Measurements from ENCODE around the gene GRK3. TPM values are rescaled to one million over a fixed set of nuclear protein-coding genes. Genes with fewer than 3 reads are reported as not detected.

The GRK3 gene
- total RNA-seq, 3 donors from 2014 or later: 14.4 to 49.1 (median 16.7) TPM

DNA sequence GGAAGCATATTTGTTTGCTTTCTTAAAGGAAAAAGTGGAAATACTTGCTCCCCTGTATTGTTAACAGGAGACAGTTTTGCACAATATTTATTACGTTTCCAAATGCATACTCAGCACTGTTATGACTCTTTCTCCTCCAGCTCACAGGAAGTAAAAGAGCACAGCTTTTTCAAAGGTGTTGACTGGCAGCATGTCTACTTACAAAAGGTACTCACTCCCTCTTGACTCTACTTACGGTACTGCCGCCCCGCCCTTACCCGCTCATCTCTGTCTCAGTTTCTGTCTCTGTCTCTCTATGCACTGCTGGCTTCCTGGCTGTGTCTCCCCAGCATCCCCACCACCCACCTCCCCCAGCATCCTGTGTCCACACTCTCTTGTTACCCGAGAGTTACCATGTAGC, 145.3 kb downstream of the GRK3 start:
- H3K36me3 ChIP-seq: no peaks in the 10 kb centered on the region
- no peak overlapping the region for H3K4me3 ChIP-seq
- no peak for DNase-seq (ENCODE audit: low spot score in 2 of 2)
- no peaks in the 10 kb centered on the region for H3K27me3 ChIP-seq
- intact Hi-C loops (cut with DNase I; ENCODE audit: low total_unique reads): no loop called here
- no peaks in the 10 kb centered on the region for H3K9me3 ChIP-seq
- no peaks in the 10 kb centered on the region for H3K4me1 ChIP-seq
- TF ChIP-seq, protein P1, sequence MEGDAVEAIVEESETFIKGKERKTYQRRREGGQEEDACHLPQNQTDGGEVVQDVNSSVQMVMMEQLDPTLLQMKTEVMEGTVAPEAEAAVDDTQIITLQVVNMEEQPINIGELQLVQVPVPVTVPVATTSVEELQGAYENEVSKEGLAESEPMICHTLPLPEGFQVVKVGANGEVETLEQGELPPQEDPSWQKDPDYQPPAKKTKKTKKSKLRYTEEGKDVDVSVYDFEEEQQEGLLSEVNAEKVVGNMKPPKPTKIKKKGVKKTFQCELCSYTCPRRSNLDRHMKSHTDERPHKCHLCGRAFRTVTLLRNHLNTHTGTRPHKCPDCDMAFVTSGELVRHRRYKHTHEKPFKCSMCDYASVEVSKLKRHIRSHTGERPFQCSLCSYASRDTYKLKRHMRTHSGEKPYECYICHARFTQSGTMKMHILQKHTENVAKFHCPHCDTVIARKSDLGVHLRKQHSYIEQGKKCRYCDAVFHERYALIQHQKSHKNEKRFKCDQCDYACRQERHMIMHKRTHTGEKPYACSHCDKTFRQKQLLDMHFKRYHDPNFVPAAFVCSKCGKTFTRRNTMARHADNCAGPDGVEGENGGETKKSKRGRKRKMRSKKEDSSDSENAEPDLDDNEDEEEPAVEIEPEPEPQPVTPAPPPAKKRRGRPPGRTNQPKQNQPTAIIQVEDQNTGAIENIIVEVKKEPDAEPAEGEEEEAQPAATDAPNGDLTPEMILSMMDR (IDR thresholded peaks at IDR 0.05): no peak
- no peak for TF ChIP-seq POLR2A (IDR thresholded peaks at IDR 0.05)
- no peak for TF ChIP-seq POLR2AphosphoS5 (IDR thresholded peaks at IDR 0.05)
- H3K27ac ChIP-seq: no peak overlapping the region

DNA sequence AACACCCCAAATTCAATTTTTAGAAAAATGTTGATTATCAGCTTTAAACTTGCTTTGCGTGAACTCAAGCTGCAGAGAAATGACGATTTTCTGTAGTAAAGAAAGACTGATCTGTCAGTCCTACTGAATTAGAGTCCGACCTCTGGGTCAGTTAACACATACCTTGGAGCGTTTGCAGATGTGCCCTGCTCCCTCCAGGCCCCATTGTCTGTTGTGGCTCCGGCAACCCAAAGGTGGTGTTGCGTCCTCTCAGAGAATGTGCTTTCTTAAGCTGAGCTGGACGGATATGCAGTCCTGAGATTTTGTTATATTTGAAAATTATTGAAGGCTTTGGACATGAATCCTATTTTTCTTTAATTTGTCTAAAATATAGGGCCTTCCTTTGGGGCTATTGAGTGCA, 146.0 kb downstream of the GRK3 start:
- peaks cover under 1% of the 10 kb centered on the region for H3K36me3 ChIP-seq
- TF ChIP-seq POLR2AphosphoS5 (IDR thresholded peaks at IDR 0.05) (no peak), POLR2A (IDR thresholded peaks at IDR 0.05) (no peak)
- TF ChIP-seq, protein P1 (IDR thresholded peaks at IDR 0.05): no peak
- intact Hi-C loops (cut with DNase I; ENCODE audit: low total_unique reads): no loop called here

DNA sequence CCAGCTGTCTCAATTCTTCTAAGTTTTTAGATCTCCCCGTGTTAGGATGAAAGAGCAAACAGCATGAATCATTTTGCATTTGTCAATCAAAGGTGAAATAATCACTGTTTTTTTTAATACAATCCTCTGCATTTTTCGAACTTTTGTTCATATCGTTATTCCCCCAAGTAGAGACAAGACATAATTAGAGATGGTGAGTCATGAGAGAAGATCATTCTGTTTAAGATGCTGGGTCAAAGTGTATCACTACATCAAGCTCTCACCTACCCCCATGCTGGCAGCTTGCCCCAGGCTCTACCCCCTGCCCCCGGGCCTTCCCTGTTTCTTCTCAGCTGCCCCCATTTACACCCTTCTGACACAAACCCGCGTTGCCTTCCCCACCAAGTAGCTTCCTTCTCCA, 147.0 kb downstream of the GRK3 start:
- no peak for DNase-seq (ENCODE audit: low spot score in 2 of 2)
- Histone ChIP-seq H3K4me3 (no peak overlapping the region), H3K9me3 (no peaks in the 10 kb centered on the region), H3K27ac (no peak overlapping the region), H3K4me1 (no peaks in the 10 kb centered on the region), H3K36me3 (peaks cover 4% of the 10 kb centered on the region), H3K27me3 (no peaks in the 10 kb centered on the region)
- no peak for TF ChIP-seq POLR2AphosphoS5 (IDR thresholded peaks at IDR 0.05)
- TF ChIP-seq, protein P1 (IDR thresholded peaks at IDR 0.05): no peak
- no peak for TF ChIP-seq POLR2A (IDR thresholded peaks at IDR 0.05)
- intact Hi-C loops (cut with DNase I; ENCODE audit: low total_unique reads): no loop called here

More for the DNA sequence above, 146.0 kb downstream of the GRK3 start:
- Histone ChIP-seq H3K4me1 (no peaks in the 10 kb centered on the region), H3K9me3 (no peaks in the 10 kb centered on the region), H3K27ac (no peak overlapping the region), H3K4me3 (no peak overlapping the region), H3K27me3 (no peaks in the 10 kb centered on the region)
- no peak for DNase-seq (ENCODE audit: low spot score in 2 of 2)

DNA sequence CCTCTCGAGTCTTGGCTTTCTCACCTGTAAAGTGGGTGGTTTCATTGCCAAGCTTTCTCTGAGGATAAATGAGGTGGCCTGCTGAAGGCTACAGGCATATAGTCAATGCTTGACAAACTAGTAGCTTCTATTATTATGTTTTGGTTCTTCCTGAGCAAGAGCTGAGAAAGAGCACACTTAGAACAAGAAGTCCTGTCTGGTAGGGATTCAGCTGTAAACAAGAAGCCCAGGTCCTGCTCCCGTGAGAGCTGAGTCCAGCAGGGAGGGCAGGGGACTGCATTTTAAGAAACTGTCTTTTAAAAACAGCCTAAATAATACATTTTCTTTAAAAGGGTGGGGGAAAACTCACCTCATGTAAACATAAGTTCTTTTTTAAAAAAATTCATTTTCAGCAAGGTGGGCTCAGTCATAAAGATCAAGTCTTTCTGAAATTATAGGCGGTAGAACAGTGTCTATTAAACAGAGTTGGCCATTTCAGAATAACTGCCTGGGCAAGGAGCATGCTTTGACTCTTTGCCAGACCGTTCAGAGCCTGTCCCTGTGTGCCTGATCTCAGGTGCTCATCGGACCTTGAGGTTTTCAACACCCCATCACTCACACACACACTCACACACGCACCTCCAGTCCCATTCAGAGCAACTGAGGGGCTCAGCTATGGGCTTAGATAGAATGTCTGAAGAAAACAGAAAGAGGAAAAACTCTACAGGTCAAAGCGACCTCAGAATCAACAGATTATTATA, 148.4 kb downstream of the GRK3 start:
- intact Hi-C loops (cut with DNase I; ENCODE audit: low total_unique reads): no loop called here
- no peaks in the 10 kb centered on the region for H3K9me3 ChIP-seq
- H3K27me3 ChIP-seq: no peaks in the 10 kb centered on the region
- TF ChIP-seq, protein P1 (IDR thresholded peaks at IDR 0.05): no peak
- TF ChIP-seq POLR2A (IDR thresholded peaks at IDR 0.05): no peak
- no peak for TF ChIP-seq POLR2AphosphoS5 (IDR thresholded peaks at IDR 0.05)
- H3K4me3 ChIP-seq: no peak overlapping the region
- no peaks in the 10 kb centered on the region for H3K4me1 ChIP-seq
- H3K27ac ChIP-seq: no peak overlapping the region
- DNase-seq (ENCODE audit: low spot score in 2 of 2): no peak
- H3K36me3 ChIP-seq: peaks cover 4% of the 10 kb centered on the region

DNA sequence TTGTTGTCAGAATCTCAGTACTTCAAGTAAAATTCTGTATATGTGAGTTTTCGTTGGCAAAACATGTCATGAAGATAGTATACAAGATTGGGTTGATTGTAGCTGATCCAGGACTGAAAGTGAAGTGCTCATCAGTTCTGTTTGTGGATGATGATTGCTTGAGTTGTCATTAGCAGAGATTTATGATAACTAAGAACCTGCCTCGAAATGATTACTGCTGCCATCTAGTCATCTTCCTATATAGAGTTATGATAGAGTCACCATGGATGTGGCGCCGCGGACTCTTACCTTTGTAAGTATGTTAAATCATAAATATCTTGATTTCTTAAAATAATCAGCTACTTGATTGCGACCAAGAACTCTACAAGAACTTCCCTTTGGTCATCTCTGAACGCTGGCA, 149.6 kb downstream of the GRK3 start:
- Histone ChIP-seq H3K27me3 (no peaks in the 10 kb centered on the region), H3K4me3 (no peak overlapping the region), H3K4me1 (no peaks in the 10 kb centered on the region), H3K36me3 (peaks cover 4% of the 10 kb centered on the region), H3K27ac (no peak overlapping the region), H3K9me3 (no peaks in the 10 kb centered on the region)
- TF ChIP-seq, protein P1 (IDR thresholded peaks at IDR 0.05): no peak
- no peak for TF ChIP-seq POLR2AphosphoS5 (IDR thresholded peaks at IDR 0.05)
- TF ChIP-seq POLR2A (IDR thresholded peaks at IDR 0.05): no peak
- intact Hi-C loops (cut with DNase I; ENCODE audit: low total_unique reads): no loop called here
- DNase-seq (ENCODE audit: low spot score in 2 of 2): no peak
